IPS-15b (cell line): ENCODE results near the gene GADD45A.

Experiments used
- H3K27me3 ChIP-seq: one replicate; pipeline ENCODE4 v1.6.1; 2013; ENCODE audit warnings: low read length; ENCODE audit not compliant: control insufficient read depth, insufficient read depth
- H3K36me3 ChIP-seq: one replicate; pipeline ENCODE4 v1.6.1; 2013; ENCODE audit warnings: low read length; ENCODE audit not compliant: control insufficient read depth, insufficient read depth
- H3K4me1 ChIP-seq: one replicate; pipeline ENCODE4 v1.6.1; 2013; ENCODE audit warnings: mild to moderate bottlenecking, low read length; ENCODE audit not compliant: control insufficient read depth, insufficient read depth
- H3K4me3 ChIP-seq: one replicate; pipeline ENCODE4 v1.5.1; 2013; ENCODE audit warnings: low read depth, low read length
- H3K9ac ChIP-seq: one replicate; pipeline ENCODE4 v1.6.1; 2013; ENCODE audit warnings: low read depth, mild to moderate bottlenecking, low read length
- H3K9me3 ChIP-seq: one replicate; pipeline ENCODE4 v1.6.1; 2013; ENCODE audit warnings: mild to moderate bottlenecking, low read length; ENCODE audit not compliant: control insufficient read depth, insufficient read depth

GADD45A gene

DNA sequence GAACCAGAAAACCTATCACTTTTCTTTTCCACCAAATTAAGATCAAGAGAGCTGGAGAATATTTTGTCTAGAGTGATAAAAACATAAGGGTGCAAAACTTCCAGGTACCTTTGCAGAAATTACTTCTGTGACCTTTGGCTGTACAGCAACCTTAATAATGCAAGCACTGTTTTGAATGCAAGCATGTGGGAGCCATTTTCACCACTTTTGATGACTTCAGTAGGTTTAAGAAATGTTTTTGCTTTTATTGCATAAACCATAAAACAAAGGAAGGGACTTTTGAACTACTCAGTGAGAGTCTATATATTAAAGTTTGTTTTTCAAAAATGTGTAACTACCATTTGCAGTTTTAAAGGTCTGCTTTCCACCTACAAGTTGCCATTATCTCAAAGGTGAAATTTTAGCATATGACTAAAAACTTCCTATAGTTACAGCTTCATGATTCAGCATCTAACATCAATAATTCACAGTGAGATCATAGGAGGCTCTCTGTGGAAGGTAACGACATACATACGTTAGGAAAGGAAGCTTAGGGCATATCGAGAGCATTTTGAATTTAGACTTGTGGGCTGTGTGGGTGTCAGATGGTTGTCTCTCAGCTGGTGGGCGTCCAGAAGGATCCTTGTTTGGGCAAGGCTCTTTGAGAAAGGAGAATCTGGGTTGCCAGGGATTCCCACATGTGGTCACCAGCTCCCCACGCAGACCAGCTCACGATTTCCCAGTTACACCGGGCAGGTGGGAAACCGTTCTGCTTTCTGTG, 1.1 kb upstream of the GADD45A start:
- no peaks in the 10 kb centered on the region for H3K9me3 ChIP-seq
- peaks cover 3% of the 10 kb centered on the region for H3K4me1 ChIP-seq
- no peaks in the 10 kb centered on the region for H3K27me3 ChIP-seq
- no peak overlapping the region for H3K4me3 ChIP-seq
- H3K36me3 ChIP-seq: peaks cover 7% of the 10 kb centered on the region
- H3K9ac ChIP-seq: no peak overlapping the region

DNA sequence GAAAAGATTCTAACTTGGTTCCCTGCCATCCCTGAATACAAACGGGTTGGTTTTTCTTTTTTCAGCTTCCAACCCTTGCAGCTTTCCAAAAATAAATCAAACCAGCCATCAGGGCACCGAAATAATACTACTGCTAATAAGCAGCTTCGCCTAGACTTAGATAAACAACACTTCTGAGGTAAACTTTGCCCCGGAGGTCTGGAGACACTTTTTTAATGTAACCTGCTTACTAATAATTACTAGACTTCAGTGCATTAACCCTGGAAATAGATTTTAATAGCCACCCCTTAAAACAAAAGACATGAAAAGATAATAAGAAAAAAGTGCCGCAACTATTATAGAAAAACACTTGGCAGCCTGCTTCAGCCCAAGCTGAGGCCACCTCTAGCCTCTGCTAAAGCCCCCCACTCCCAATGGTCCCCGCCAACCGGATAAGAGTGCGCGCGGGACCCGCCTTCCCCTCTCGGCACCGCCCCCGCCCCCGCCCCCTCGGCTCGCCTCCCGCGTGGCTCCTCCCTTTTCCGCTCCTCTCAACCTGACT, 405 bp upstream of the GADD45A start:
- Histone ChIP-seq H3K4me1 (peaks cover 3% of the 10 kb centered on the region), H3K36me3 (peaks cover 10% of the 10 kb centered on the region), H3K4me3 (no peak overlapping the region), H3K9ac (no peak overlapping the region), H3K27me3 (no peaks in the 10 kb centered on the region), H3K9me3 (no peaks in the 10 kb centered on the region)

DNA sequence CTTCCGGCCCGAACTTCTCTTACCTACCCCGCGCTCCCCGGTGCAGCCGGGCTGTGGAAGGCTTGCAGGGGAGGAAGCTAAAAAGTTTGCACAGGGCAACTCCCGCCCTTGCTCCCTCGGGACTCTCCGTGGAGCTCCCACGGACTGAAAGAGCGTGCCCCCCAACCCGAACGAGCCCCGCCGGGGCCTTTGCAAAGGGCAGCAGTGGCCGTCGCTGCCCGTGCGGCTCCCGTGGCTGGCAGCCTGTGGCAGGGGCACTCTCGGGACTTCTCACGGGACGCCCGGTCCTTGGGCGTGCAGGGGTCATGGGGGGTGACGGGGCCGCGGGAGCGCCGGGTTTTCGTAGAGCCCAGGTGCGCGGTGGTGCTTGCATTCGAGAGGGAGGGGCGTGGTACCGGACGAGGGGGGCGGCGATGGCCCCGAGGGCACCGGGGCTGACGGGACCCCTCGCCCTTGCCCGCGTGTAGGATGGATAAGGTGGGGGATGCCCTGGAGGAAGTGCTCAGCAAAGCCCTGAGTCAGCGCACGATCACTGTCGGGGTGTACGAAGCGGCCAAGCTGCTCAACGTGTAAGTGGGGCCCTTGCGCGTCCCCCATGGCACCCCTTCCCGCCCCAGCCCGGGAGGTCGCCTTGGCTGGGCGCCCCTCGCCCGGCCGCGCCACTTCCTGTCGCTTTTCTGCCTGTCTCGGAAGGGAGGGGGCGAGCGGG, 711 bp downstream of the GADD45A start:
- H3K36me3 ChIP-seq: peaks cover 10% of the 10 kb centered on the region
- H3K4me3 ChIP-seq: peak overlapping the region; percentile 88
- no peaks in the 10 kb centered on the region for H3K9me3 ChIP-seq
- H3K27me3 ChIP-seq: no peaks in the 10 kb centered on the region
- peak overlapping the region; percentile 87 for H3K9ac ChIP-seq
- peaks cover 3% of the 10 kb centered on the region for H3K4me1 ChIP-seq

DNA sequence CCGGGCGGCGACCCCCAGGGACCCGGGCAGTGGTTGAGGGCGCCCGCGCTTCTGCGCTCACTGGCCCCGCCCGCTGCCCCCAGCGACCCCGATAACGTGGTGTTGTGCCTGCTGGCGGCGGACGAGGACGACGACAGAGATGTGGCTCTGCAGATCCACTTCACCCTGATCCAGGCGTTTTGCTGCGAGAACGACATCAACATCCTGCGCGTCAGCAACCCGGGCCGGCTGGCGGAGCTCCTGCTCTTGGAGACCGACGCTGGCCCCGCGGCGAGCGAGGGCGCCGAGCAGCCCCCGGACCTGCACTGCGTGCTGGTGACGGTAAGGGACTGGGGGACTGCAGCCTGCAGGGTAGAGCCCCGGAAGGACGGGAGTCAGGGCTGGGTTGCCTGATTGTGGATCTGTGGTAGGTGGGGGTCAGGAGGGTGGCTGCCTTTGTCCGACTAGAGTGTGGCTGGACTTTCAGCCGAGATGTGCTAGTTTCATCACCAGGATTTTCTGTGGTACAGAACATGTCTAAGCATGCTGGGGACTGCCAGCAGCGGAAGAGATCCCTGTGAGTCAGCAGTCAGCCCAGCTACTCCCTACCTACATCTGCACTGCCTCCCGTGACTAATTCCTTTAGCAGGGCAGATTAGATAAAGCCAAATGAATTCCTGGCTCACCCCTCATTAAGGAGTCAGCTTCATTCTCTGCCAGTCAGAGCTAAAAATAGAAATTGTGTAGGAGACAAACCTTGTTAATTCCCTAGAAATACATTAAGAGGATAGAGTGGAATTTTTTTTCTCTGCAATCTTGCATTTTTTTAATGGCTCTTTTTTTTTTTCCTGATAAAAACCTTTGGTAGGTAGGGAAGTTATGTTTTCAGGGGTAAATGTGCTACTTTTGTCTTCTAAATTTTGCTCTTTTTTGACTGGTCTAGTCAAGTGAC, 1.5 kb downstream of the GADD45A start:
- Histone ChIP-seq H3K4me3 (peak overlapping the region; percentile 88), H3K9me3 (no peaks in the 10 kb centered on the region), H3K9ac (peak overlapping the region; percentile 87), H3K27me3 (no peaks in the 10 kb centered on the region), H3K36me3 (peaks cover 10% of the 10 kb centered on the region), H3K4me1 (peaks cover 3% of the 10 kb centered on the region)

DNA sequence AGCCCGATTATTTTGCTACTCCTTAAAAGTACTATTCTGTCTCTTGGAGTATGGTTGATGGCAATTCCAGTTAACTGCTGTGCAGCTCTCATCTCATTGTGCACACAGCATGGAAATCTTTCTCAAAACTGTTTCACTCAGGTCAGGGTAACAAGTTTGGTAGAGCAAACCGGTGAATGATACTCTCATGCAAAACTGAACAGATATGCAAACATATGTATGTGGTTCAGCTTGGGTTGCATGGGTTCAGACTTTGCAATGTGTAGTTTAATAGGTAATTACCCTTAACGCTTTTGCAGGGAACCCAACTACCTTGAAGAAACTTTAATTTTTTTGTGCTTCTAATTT, 2.2 kb downstream of the GADD45A start:
- peak overlapping the region; percentile 88 for H3K4me3 ChIP-seq
- no peaks in the 10 kb centered on the region for H3K9me3 ChIP-seq
- no peaks in the 10 kb centered on the region for H3K27me3 ChIP-seq
- H3K4me1 ChIP-seq: peaks cover 3% of the 10 kb centered on the region
- H3K36me3 ChIP-seq: peaks cover 10% of the 10 kb centered on the region
- H3K9ac ChIP-seq: no peak overlapping the region

DNA sequence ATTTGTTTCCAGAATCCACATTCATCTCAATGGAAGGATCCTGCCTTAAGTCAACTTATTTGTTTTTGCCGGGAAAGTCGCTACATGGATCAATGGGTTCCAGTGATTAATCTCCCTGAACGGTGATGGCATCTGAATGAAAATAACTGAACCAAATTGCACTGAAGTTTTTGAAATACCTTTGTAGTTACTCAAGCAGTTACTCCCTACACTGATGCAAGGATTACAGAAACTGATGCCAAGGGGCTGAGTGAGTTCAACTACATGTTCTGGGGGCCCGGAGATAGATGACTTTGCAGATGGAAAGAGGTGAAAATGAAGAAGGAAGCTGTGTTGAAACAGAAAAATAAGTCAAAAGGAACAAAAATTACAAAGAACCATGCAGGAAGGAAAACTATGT, 2.6 kb downstream of the GADD45A start:
- H3K27me3 ChIP-seq: no peaks in the 10 kb centered on the region
- no peaks in the 10 kb centered on the region for H3K9me3 ChIP-seq
- peak overlapping the region; percentile 88 for H3K4me3 ChIP-seq
- H3K9ac ChIP-seq: no peak overlapping the region
- H3K4me1 ChIP-seq: peaks cover 3% of the 10 kb centered on the region
- H3K36me3 ChIP-seq: peaks cover 10% of the 10 kb centered on the region

DNA sequence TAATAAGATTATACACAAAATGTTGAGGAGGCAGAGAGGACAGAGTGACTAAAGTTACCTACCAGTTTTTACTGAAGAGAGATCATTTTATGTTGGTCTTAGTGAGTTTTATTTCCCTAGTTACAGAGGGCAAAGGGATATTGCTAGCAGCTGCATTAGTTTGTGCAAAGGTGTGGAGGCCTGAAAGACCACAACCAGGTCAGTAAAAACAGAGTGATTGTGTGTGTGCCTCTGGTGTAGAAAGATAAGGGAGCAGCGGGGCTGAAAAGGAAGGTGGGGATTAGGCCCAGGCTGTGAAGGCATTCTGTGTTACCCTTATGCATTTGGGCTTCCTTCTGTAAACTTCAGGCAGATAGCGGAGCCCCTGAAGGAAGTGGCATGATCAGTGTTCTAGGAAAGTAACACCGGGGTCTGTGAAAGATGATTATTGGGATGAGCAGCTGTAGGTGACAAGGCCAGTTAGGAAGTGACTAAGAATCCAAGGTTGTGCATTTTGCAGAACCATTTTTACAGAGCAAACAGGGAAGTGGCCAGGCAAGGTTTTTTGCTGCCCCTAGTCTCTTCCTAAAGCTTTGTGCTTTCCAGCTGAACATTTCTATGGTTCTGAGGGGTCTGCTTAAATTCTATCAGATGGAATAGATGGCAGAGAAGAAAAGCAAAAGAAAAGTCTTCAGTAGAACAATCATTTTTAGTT, 3.7 kb downstream of the GADD45A start:
- H3K4me3 ChIP-seq: no peak overlapping the region
- no peak overlapping the region for H3K9ac ChIP-seq

DNA sequence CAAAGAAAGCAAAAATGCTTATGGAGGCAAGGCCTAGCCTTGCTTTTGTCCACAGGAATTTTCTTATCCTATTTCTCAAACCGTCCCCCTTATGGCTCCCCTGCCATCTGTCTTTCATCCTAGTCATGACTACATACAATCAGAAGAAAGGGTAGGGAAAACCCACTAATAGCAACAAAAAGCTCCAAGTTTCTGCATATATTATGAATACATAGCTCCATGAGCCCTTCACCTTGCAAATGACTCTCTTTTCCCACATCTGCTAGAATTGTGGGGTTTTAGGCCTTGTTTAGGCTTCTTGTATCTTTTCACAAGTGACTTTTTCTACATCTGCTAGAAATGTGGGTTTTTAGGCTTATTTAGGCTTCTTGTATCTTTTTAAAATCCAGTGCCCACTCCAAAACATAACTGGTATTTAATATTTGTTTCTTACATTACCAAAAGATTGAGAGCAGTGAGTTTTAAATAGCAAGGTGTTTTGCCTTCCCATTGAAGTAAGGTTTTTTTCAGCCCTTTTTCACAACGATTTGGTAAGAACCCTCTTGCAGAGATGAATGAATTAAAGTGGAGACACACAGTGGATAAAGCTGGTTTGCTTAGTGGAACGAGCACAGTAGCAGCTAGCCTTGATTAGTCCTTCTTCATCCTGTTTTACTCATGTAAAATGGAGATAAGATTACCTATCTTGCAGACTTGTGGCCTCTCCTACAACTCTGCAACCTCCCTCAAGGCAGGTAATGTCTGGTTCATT, 4.4 kb downstream of the GADD45A start:
- H3K4me3 ChIP-seq: no peak overlapping the region
- H3K9ac ChIP-seq: no peak overlapping the region
- peaks cover 2% of the 10 kb centered on the region for H3K4me1 ChIP-seq
- H3K36me3 ChIP-seq: peaks cover 10% of the 10 kb centered on the region
- no peaks in the 10 kb centered on the region for H3K9me3 ChIP-seq
- no peaks in the 10 kb centered on the region for H3K27me3 ChIP-seq

More for the DNA sequence above, 3.7 kb downstream of the GADD45A start:
- Histone ChIP-seq H3K36me3 (peaks cover 10% of the 10 kb centered on the region), H3K4me1 (peaks cover 3% of the 10 kb centered on the region), H3K27me3 (no peaks in the 10 kb centered on the region), H3K9me3 (no peaks in the 10 kb centered on the region)

DNA sequence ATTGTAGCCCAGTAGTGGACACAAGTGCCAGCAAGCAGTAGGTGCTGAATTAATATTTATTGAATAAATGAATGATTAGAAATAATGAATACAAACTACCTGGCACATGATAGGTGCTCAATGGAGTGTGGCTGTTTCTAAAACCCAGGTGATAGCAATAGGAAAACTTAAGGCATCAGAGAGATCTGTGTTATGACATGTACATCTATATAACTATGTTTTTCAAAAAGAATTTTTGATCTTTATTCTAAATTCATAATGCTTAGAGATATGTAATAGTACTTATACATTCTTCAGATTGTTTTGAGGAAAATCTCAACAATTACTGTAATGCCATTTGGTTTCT, 5.0 kb downstream of the GADD45A start:
- Histone ChIP-seq H3K9me3 (no peaks in the 10 kb centered on the region), H3K36me3 (peaks cover 10% of the 10 kb centered on the region), H3K27me3 (no peaks in the 10 kb centered on the region), H3K4me1 (no peaks in the 10 kb centered on the region), H3K4me3 (no peak overlapping the region), H3K9ac (no peak overlapping the region)

DNA sequence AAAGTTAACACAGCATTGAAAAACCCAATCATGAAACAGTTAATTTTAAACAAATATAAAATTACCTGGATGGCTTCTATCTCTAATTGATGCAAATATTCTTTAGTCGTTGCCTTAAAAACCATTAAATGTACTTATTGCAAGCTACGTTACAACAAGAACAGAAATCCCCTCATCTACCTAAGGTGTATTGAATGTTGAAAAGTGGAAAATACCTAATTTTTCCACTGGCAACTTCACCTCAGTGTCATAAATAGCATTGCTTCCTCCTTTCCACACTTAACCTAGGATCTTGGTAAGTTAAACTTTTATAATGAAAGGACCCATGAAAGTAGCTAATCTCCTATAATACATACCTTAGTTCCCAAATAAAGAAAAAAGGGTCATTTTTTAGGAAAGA, 5.4 kb downstream of the GADD45A start:
- Histone ChIP-seq H3K4me1 (no peaks in the 10 kb centered on the region), H3K9ac (no peak overlapping the region), H3K4me3 (no peak overlapping the region), H3K27me3 (no peaks in the 10 kb centered on the region), H3K9me3 (no peaks in the 10 kb centered on the region), H3K36me3 (peaks cover 10% of the 10 kb centered on the region)
